GM21390 (cell line): Measurements from ENCODE around the gene RBBP5.

Source experiments
- ATAC-seq: cut with Tn5 transposase; IDR thresholded peaks from one replicate; pipeline ENCODE4 v1.9.1; 2021; ENCODE audit not compliant: unreplicated experiment

The RBBP5 gene

GRCh38 chr1:205058853-205059252 lies 62.9 kb downstream of the RBBP5 start:
- ATAC-seq: no peak

GRCh38 chr1:205057808-205058575 lies 63.8 kb downstream of the RBBP5 start:
- ATAC-seq: no peak

DNA sequence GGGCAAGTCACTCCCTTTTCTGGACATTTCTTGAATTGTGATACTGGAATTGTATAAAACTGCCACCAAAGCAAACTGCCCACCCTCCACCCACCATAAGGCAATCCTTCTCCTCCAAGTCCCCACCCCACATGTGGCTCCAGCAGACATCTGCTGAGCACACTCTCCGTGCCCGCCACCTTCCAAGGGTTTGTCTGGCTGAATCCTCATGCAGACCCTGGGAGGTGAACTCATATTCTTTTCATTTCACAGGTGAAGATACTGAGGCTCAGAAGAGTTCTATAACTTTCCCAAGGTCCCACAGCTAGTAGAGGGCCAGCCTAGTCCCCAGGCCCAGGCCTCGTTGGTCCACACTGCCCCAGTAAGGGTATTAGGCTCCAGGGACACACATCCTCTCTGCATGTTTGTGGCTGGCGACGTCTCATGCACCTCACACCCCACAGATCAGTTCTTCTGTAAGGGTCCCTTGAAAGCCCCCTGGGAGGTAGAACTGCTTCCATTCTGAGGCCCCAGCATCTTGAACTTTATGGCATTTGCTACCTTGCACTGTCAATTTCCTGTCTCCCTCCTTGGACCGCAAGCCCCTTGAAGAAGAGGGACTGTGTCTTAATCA lies 64.7 kb downstream of the RBBP5 start:
- no peak for ATAC-seq

- no peak for ATAC-seq
Measured at GRCh38 chr1:205056188-205056611, 65.6 kb downstream of the RBBP5 start.

GRCh38 chr1:205054013-205054412 lies 67.8 kb downstream of the RBBP5 start:
- no peak for ATAC-seq

DNA sequence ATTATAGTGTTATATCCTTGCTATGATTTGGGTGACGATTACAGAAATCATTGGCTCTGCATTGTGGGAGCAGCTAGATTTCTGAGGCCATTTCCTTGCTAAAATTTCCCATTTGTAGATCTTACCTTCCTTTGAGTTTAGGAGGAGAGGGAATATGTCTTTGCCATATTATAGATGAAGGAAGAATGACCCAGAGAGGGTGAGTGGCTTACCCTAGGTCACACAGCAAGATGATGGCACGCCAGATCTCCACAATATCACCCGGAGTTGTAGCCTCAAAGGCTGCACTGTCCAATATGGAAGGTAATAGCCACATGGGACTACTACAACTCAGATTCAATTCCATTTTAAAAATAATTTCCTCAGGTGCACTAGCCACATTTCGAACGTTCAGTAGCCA lies 68.5 kb downstream of the RBBP5 start:
- no peak for ATAC-seq

- ATAC-seq: no peak
Measured at GRCh38 chr1:205052690-205053089, 69.1 kb downstream of the RBBP5 start.

DNA sequence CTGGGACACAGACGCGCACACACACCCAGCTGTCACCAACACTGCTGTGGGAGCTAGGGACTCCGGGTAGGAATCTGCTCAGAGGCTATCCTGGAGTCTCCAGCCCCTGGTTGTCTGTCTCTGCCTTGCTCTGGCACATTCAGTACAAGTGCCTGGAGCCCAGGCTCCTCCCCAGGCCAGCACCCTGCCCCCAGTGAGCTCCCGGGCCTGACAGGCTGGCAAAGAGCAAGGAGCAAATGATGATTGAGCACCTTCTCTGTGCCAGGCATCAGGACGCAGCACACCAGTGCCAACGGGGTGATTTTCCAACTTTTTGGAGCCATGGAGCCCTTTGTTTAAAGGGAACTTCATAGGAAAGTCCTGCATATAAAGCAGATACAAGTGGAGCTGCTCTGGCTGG lies 72.3 kb downstream of the RBBP5 start:
- ATAC-seq: no peak

GRCh38 chr1:205048382-205048781 lies 73.4 kb downstream of the RBBP5 start:
- no peak for ATAC-seq

DNA sequence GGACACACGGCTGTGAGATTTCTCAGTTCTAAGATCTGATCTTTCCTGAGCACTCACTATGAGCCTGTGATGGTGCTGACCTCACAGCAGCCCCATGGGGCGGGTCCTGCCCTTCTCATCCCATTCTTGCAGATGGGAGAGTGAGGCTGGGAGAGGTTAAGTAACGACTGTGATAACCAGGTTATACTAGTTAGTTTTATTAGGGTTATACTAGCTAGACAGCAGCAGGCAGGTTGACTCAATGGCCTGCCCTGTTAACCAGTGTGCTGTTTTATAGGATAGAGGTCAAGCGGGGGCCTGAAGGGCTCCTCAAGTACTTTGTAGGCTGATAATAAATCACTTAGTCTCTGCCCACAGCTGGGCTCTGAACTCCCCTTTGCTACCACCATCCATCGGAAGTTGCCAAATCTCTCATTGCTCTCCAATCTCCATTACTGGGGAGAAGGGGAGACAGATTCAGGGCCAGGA lies 74.0 kb downstream of the RBBP5 start:
- ATAC-seq: no peak

DNA sequence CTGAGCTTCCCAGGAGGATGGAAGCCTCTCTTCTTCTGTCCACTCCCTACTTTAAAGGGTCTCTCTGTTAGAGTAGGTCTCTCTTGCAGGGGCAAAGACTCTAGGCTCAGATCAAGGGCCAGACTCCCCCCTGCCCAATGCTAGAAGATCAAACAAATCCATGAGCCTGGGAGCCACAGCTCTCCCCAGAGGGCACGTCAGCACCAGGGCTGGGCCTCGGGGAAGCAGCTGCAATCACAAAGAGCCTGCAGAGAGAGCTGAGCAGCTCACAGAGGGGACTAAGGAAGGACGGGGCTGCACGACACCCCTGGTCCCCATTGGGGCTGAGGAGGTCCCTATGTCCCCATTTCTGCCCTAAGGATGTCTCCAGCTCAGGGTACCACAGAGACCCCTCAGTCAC lies 74.9 kb downstream of the RBBP5 start:
- ATAC-seq: no peak

DNA sequence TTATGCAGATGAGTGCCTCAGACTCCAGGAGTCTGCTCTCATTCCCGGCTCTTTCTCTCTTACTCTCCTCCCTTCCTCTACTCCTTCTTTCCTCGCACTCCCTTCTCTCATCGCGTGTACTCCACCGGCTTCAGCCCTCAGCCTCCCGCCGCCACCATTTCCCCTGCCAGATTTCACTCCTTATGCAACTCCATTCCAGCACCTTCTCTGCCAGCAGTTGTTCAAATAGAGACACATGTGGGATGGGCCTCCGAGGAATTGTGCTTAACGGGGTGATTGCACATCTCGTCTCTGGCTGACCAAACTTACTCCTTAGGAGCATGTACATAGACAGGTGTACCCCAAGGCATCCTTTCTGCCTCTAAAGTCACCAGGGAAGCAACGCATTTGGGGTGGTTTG lies 76.6 kb downstream of the RBBP5 start:
- ATAC-seq: no peak

GRCh38 chr1:205044741-205045140 lies 77.0 kb downstream of the RBBP5 start:
- ATAC-seq: no peak

GRCh38 chr1:205043866-205044265 lies 77.9 kb downstream of the RBBP5 start:
- ATAC-seq: no peak

DNA sequence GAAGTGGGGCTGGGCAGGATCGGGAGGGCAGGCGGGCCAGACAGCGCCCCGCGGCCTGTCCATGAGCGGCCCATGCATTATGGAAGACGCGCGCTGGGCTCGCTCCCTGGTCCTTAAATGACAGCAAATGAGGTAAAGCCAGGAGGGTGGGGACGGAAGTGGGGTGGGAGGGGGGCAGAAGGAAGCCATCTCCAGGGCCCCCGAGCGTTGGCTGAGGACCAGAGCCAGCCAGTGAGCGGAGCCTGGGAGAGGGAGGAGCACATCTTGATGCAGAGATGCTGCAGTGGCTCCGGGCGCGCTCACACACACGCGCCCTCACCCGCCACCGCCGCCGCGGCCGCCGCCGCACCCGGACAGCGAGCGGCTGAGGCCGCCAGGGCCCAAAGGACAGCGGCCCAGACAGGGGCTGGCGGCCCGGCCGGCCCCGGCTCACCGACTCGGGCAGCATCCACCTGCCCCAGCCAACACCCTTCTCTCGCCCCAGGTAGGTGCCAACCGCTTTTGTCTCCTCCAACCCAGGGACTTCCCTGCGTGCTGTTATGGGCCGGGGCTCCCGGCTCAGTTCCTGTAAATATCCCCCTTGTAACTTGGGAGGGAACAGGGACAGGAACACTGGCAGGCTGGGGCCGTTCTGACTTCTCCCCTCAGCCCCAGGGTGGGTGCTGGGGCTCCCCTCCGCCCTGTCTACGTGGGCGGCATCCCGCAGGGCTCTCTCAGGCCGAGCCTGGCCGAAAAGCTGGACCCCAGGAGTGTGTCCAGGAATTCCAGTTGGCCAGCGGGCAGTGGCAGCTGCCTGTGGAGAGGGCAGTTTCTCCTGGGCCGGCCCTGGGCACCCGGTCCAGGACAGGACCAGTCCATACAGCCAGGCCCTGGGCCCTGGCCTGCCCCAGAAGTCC lies 78.6 kb downstream of the RBBP5 start, which contains the start of gene CNTN2:
Gene CNTN2, plus strand, starts transcription at position 302 of the 896 bp plus-strand sequence. CDS start 9,974 bp downstream, outside the sequence.
- no peak for ATAC-seq

DNA sequence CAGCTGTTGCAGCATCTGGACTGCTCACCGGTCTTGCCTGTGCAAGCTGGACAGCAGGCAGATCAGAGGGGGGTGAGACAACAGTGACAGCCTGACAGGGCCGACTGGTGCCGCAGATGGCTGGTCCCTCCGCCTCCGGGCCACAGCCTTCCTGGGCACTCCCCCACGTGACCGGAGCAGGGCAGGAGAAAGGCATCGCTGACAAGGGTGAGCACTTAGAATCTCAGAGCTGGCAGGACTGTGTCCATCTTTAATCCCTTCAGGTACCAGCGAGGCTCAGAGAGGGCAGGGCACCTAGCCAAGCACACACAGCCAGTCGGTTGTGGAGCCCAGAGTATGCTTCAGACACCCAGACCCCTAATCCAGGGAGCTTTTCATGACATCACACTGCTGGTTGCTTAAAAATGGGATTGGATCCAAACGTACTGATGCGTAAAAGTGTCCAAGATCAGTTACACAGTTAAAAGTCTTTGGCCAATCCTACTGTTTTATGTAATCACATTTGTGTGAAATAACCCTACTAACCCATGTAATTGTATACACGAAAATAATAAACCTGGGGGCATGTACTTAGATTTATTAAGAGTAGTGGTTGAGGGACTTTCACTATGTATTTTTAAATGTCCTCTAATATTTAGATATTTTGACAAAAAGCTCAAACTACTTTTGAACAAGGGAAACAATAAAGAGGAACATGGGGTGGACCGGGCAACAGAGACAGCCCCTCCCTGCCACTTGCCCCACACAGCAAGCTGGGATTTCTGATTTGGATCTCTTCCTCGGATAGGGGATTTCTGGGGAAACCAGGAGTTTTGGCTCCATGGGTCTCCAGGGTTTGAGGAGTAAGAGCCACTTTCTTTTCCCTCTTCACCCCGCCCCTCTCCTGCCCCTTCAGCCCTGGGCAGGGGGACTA lies 79.5 kb downstream of the RBBP5 start:
- ATAC-seq: no peak

DNA sequence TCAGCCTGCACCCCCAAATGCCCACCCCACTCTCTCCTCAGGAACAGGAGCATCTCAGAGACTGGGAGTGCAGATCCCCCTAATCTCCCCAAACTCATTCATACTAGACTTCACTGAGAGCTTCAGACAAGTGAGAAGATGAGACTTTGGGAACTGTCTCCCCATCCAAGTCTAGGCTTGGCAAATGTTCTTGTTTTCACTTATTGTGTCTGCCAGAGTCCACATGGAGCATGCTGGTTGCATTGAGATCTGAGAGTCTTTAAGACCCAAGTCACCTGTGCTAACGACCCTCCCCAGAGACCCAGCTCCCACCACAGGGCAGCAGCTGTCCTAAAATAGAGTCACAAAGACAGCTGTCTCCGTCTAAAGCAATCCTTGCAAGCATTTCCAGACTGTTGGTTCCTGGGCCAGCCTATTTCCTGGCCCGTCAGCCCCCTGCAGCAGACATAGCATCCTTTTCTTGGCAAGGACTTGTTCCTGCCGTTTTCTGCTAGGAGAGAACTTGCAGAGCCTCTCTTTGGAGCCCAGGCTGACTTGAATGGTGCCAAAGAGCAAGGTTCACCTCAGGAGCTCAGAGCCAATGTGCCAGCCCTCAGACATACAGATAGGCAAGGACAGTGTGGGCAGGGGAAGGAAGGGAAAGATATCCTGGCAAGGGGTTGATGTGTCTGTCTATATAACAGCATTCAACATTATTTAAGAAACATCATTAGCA lies 80.6 kb downstream of the RBBP5 start:
- ATAC-seq: no peak

DNA sequence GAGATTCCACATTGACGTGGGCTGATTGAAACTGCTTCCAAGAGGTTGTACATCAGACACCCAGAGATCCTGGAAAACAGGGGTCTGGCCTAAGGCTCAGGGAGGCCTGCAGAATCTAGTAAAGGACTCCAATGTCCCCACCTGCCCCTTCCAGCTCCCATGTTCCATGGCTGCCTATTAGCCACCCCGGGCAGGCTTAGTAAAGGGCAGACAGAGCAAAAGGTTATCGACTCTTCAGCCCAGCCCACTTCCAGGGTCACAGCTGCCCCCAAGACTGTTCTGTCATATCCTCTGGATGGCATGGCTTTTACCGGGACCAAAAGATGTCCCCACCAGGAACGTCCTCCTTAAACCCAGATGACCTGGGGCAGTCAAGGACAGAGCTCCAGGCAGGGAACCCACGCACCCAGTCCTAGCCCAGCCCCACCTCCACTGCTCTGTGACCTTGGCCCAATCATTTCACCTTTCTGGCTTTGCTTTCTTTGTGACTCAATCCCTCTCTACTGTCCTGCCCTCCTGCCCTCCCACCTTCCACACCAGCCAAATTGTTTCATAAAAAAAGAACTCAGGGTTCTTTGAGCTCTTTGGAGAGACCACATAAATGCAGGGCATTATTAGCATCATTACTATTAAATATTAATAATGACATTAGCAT lies 83.5 kb downstream of the RBBP5 start:
- no peak for ATAC-seq

- ATAC-seq: no peak
Measured at GRCh38 chr1:205037539-205037938, 84.2 kb downstream of the RBBP5 start.
